ENCODE data around the gene FCRL6. TPM values are rescaled to one million over a fixed set of nuclear protein-coding genes. Genes with fewer than 3 reads are reported as not detected.

The FCRL6 gene
- total RNA-seq, 1 donor from 2014 or later, result not detected

DNA sequence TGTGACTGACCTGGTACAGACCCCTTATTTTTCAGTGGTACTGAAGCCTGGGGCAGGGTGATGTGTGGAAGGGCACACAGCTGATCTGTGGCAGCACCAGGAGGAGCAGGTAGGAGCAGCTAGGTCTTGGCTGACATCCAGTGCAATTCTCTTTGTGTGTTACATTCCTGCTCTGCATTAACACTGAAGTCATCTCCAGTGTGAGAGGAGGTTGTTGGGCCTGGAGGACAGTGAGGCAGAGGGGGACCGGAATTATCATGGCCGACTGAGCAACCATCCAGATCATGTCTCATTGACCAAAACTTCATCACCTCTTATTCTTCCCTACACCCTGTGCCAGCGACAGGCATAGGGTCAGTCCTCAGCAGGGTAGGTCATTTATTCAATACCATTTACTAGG is 26.0 kb downstream of the FCRL6 start:
- Histone ChIP-seq H3K4me2 (no peak overlapping the region), H3K27ac (no peak overlapping the region), H3K9me3 (ENCODE audit: low read depth) (no peaks in the 10 kb centered on the region), H3K9ac (no peak overlapping the region), H3F3A (ENCODE audit: low read depth) (peaks cover 6% of the 10 kb centered on the region), H4K20me1 (ENCODE audit: low read depth) (no peaks in the 10 kb centered on the region), H2AFZ (replicated peaks) (no peak overlapping the region), H3K4me3 (no peak overlapping the region), H3K79me2 (ENCODE audit: low read depth) (no peaks in the 10 kb centered on the region), H3K36me3 (no peaks in the 10 kb centered on the region), H3K4me1 (peaks cover 25% of the 10 kb centered on the region), H3K27me3 (peaks cover 20% of the 10 kb centered on the region)
- H3K27me3 Mint-ChIP-seq (ENCODE audit: insufficient read depth, low read depth), result peaks cover 18% of the 10 kb centered on the region
- no peak overlapping the region for H3K4me3 Mint-ChIP-seq
- no peaks in the 10 kb centered on the region for H3K36me3 Mint-ChIP-seq
- no peaks in the 10 kb centered on the region for H3K9me3 Mint-ChIP-seq
- H3K27ac Mint-ChIP-seq, result no peak overlapping the region
- DNase-seq (ENCODE audit: low spot score), result no peak
- TF ChIP-seq, protein P1, sequence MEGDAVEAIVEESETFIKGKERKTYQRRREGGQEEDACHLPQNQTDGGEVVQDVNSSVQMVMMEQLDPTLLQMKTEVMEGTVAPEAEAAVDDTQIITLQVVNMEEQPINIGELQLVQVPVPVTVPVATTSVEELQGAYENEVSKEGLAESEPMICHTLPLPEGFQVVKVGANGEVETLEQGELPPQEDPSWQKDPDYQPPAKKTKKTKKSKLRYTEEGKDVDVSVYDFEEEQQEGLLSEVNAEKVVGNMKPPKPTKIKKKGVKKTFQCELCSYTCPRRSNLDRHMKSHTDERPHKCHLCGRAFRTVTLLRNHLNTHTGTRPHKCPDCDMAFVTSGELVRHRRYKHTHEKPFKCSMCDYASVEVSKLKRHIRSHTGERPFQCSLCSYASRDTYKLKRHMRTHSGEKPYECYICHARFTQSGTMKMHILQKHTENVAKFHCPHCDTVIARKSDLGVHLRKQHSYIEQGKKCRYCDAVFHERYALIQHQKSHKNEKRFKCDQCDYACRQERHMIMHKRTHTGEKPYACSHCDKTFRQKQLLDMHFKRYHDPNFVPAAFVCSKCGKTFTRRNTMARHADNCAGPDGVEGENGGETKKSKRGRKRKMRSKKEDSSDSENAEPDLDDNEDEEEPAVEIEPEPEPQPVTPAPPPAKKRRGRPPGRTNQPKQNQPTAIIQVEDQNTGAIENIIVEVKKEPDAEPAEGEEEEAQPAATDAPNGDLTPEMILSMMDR (IDR thresholded peaks at IDR 0.05), result no peak
- TF ChIP-seq EZH2 (IDR thresholded peaks at IDR 0.05), result no peak
- no peak for TF ChIP-seq EZH2phosphoT487 (IDR thresholded peaks at IDR 0.05)
- H3K4me1 Mint-ChIP-seq, result peaks cover 40% of the 10 kb centered on the region

DNA sequence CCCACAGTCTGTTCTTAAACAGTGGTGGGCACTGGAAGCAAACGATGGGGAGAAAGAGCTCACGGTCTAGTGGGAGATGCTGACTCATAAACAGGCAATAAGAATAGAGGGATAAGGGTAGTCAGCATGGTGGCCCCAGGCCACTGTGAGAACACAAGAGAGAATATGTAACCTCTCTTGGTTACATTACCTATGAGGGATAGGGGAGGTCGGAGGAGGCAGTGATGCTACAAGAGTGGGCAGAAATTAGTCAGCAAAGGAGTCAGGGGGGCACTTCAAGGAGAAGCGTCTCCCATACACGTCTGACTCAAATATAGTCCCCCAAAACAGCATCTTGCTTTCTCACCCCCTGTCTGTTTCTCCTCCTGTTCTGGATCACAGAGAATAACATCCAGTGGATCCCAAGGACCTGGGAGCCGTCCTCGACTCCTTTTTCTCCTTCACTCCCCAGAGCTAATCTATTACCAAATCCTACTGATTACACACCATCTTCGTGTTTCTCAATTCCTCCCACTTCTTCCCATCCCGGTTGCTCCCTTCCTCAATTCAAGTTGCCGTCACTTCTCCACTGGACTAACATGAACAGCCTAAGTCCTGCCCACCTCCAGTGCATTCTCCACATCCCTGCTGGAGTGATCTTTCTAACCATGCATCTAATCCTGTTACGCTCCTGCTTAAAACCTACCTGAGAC is 26.6 kb downstream of the FCRL6 start:
- H3K27me3 ChIP-seq, result peaks cover 25% of the 10 kb centered on the region

DNA sequence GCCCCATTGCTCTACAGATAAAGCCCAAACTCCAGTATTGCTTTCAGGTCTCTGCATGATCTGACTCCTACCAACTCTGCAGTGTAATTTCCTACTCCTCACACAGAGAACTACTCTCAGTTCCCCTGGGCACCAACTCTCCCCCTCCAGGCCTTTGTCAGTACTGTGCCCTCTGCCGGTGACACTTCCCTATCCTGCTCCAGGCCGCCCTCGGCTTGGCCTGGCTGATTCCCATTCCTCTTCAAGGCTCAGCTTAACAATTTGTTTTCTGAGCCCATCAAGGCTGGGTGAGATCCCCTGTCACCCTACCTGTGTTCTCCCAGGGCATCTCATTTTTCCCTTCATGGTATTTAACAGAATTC is 27.1 kb downstream of the FCRL6 start:
- Mint-ChIP-seq H3K27me3 (ENCODE audit: insufficient read depth, low read depth) (peaks cover 20% of the 10 kb centered on the region), H3K4me1 (peaks cover 35% of the 10 kb centered on the region)

More for the DNA sequence above, 26.6 kb downstream of the FCRL6 start:
- Histone ChIP-seq H3K27ac (no peak overlapping the region), H3K9ac (no peak overlapping the region), H3F3A (ENCODE audit: low read depth) (peaks cover 6% of the 10 kb centered on the region), H3K4me2 (no peak overlapping the region), H3K4me3 (no peak overlapping the region), H3K4me1 (peaks cover 19% of the 10 kb centered on the region), H4K20me1 (ENCODE audit: low read depth) (no peaks in the 10 kb centered on the region), H3K9me3 (ENCODE audit: low read depth) (no peaks in the 10 kb centered on the region), H3K79me2 (ENCODE audit: low read depth) (no peaks in the 10 kb centered on the region), H3K36me3 (no peaks in the 10 kb centered on the region), H2AFZ (replicated peaks) (peak overlapping the region; percentile 20)
- no peak overlapping the region for H3K4me3 Mint-ChIP-seq
- TF ChIP-seq EZH2phosphoT487 (IDR thresholded peaks at IDR 0.05) (no peak), EZH2 (IDR thresholded peaks at IDR 0.05) (no peak)
- TF ChIP-seq, protein P1 (IDR thresholded peaks at IDR 0.05), result no peak
- peaks cover 20% of the 10 kb centered on the region for H3K27me3 Mint-ChIP-seq (ENCODE audit: insufficient read depth, low read depth)
- no peak overlapping the region for H3K27ac Mint-ChIP-seq
- DNase-seq (ENCODE audit: low spot score), result no peak
- H3K4me1 Mint-ChIP-seq, result peaks cover 36% of the 10 kb centered on the region
- no peaks in the 10 kb centered on the region for H3K36me3 Mint-ChIP-seq
- H3K9me3 Mint-ChIP-seq, result no peaks in the 10 kb centered on the region

More for the DNA sequence above, 27.1 kb downstream of the FCRL6 start:
- no peaks in the 10 kb centered on the region for H3K36me3 ChIP-seq
- TF ChIP-seq EZH2phosphoT487 (IDR thresholded peaks at IDR 0.05), result no peak
- TF ChIP-seq, protein P1 (IDR thresholded peaks at IDR 0.05), result peak; percentile 67
- no peak for TF ChIP-seq EZH2 (IDR thresholded peaks at IDR 0.05)
- H3K4me1 ChIP-seq, result peaks cover 17% of the 10 kb centered on the region
- H3K27ac ChIP-seq, result no peak overlapping the region
- no peaks in the 10 kb centered on the region for H3K36me3 Mint-ChIP-seq
- peak; percentile 68 for DNase-seq (ENCODE audit: low spot score)
- peaks cover 6% of the 10 kb centered on the region for H3F3A ChIP-seq (ENCODE audit: low read depth)
- peak overlapping the region; percentile 20 for H2AFZ ChIP-seq (replicated peaks)
- no peaks in the 10 kb centered on the region for H3K9me3 Mint-ChIP-seq
- H3K4me2 ChIP-seq, result no peak overlapping the region
- H3K27ac Mint-ChIP-seq, result no peak overlapping the region
- H3K27me3 ChIP-seq, result peaks cover 30% of the 10 kb centered on the region
- no peaks in the 10 kb centered on the region for H4K20me1 ChIP-seq (ENCODE audit: low read depth)
- no peak overlapping the region for H3K4me3 Mint-ChIP-seq
- H3K4me3 ChIP-seq, result no peak overlapping the region
- no peak overlapping the region for H3K9ac ChIP-seq
- H3K9me3 ChIP-seq (ENCODE audit: low read depth), result no peaks in the 10 kb centered on the region
- no peaks in the 10 kb centered on the region for H3K79me2 ChIP-seq (ENCODE audit: low read depth)
